B cell (primary cell): ENCODE results near the gene CASK. TPM values are rescaled to one million over a fixed set of nuclear protein-coding genes. Genes with fewer than 3 reads are reported as not detected.

Experiments used
- ATAC-seq: fragments of 200-7000 bp; cut with Tn5 transposase; one replicate; pipeline ENCODE4 v1.10.0; 2021; ENCODE audit warnings: low read depth, mild to moderate bottlenecking, moderate number of reproducible peaks, moderate library complexity
- CTCF ChIA-PET: fragments of 350-600 bp; sonication (Branson Sonifier 250); formaldehyde crosslinking; loops from one replicate; lab custom pipeline; 2021; ENCODE audit warnings: antibody characterized with exemption, inconsistent platforms; lab: Charles Lee
- POLR2A ChIA-PET: fragments of 350-600 bp; sonication (Branson Sonifier 250); formaldehyde crosslinking; loops from one replicate; lab custom pipeline; 2021; ENCODE audit warnings: antibody characterized with exemption; lab: Charles Lee
- DNase-seq: peaks from one replicate; pipeline ENCODE4 v3.0.0; 2013
- H2AFZ ChIP-seq: 2 replicates; pipeline ENCODE4 v1.6.1; 2012; ENCODE audit warnings: mild to moderate bottlenecking, low read depth, low read length; ENCODE audit not compliant: insufficient read depth, poor library complexity, severe bottlenecking
- H3K27ac ChIP-seq, 2 donors: 1 replicate in 1 of 2; 2 replicates in 1 of 2; pipeline ENCODE4 v1.5.1; 2012 to 2013; ENCODE audit warnings: low read length in 2 of 2, mild to moderate bottlenecking in 2 of 2, moderate library complexity in 1 of 2
- H3K27me3 ChIP-seq, 4 experiments: fragments of 200-600 bp in 1 of 4; sonication (generic) in 1 of 4; replicated peaks in 1 of 4; 1 replicate in 2 of 4; 2 replicates in 2 of 4; pipeline versions ENCODE4 v1.6.1 to v1.7.0; 2013 to 2016; ENCODE audit warnings: low read length in 3 of 4, mild to moderate bottlenecking in 2 of 4, mixed read lengths in 1 of 4, moderate library complexity in 1 of 4; ENCODE audit not compliant: insufficient read depth in 4 of 4, control insufficient read depth in 3 of 4; ENCODE audit errors: control extremely low read depth in 1 of 4
- H3K36me3 ChIP-seq, 2 experiments: replicated peaks in 1 of 2; 1 replicate in 1 of 2; 2 replicates in 1 of 2; pipeline versions ENCODE4 v1.6.1 to v1.7.1; 2013; ENCODE audit warnings: low read length in 1 of 2; ENCODE audit not compliant: insufficient read depth in 2 of 2, control insufficient read depth in 1 of 2; ENCODE audit errors: control extremely low read depth in 1 of 2, extremely low read depth in 1 of 2
- H3K4me1 ChIP-seq, 2 donors: fragments of 200-600 bp in 1 of 2; sonication (generic) in 1 of 2; 1 replicate in 1 of 2; 2 replicates in 1 of 2; pipeline versions ENCODE4 v1.5.1 to v1.6.1; 2013 to 2017; ENCODE audit warnings: low read length in 2 of 2; ENCODE audit not compliant: control insufficient read depth in 2 of 2, insufficient read depth in 2 of 2
- H3K4me2 ChIP-seq: replicated peaks from 2 replicates; pipeline ENCODE3; 2012; ENCODE audit warnings: mild to moderate bottlenecking, low read depth, low read length; ENCODE audit not compliant: poor library complexity, severe bottlenecking
- H3K4me3 ChIP-seq, 5 experiments: fragments of 200-600 bp in 1 of 5; sonication (generic) in 1 of 5; 1 replicate in 3 of 5; 2 replicates in 2 of 5; pipeline versions ENCODE4 v1.5.1 to v1.7.0; 2011 to 2016; ENCODE audit warnings: low read length in 4 of 5, mild to moderate bottlenecking in 4 of 5, low read depth in 2 of 5, control low read depth in 1 of 5, moderate library complexity in 1 of 5; ENCODE audit not compliant: insufficient read depth in 1 of 5; ENCODE audit errors: control extremely low read depth in 1 of 5, extremely low read depth in 1 of 5
- H3K79me2 ChIP-seq: fragments of 200-600 bp; sonication (generic); one replicate; pipeline ENCODE4 v1.6.0; 2016; ENCODE audit warnings: low read length; ENCODE audit not compliant: control insufficient read depth, insufficient read depth
- H3K9ac ChIP-seq: fragments of 200-600 bp; sonication (generic); 2 replicates; pipeline ENCODE4 v1.6.1; 2017; ENCODE audit warnings: mild to moderate bottlenecking, low read length, moderate library complexity
- H3K9me3 ChIP-seq, 3 donors: one replicate each; pipeline versions ENCODE4 v1.6.1 to v1.7.1; 2013; ENCODE audit warnings: low read length in 2 of 3; ENCODE audit not compliant: control insufficient read depth in 2 of 3, insufficient read depth in 1 of 3; ENCODE audit errors: control extremely low read depth in 1 of 3
- H4K20me1 ChIP-seq: 2 replicates; pipeline ENCODE4 v1.6.0; 2012; ENCODE audit warnings: mild to moderate bottlenecking, low read length; ENCODE audit not compliant: insufficient read depth, control insufficient read depth, poor library complexity, severe bottlenecking
- H3K27ac Mint-ChIP-seq: one replicate; pipeline ENCODE4 v1.8.0; 2021; ENCODE audit warnings: mixed read lengths
- H3K27me3 Mint-ChIP-seq: one replicate; pipeline ENCODE4 v1.8.0; 2021; ENCODE audit warnings: mixed read lengths
- H3K4me1 Mint-ChIP-seq: one replicate; pipeline ENCODE4 v1.8.0; 2021; ENCODE audit warnings: mixed read lengths
- H3K4me3 Mint-ChIP-seq: one replicate; pipeline ENCODE4 v1.8.0; 2021; ENCODE audit warnings: mixed read lengths
- H3K9me3 Mint-ChIP-seq: one replicate; pipeline ENCODE4 v1.8.0; 2022; ENCODE audit warnings: mixed read lengths; ENCODE audit not compliant: insufficient read depth
- EZH2 ChIP-seq: IDR thresholded peaks from 2 replicates; pipeline ENCODE4 v1.6.1; 2012; ENCODE audit warnings: borderline replicate concordance, low read depth, mild to moderate bottlenecking, moderate library complexity, low read length; ENCODE audit not compliant: insufficient read depth, poor library complexity, severe bottlenecking
- WGBS: methylation state at CpG from one replicate; pipeline ENCODE4 v1.1.5; 2013; ENCODE audit warnings: missing lambda C conversion rate; ENCODE audit not compliant: insufficient coverage; 5-methylcytosine and 5-hydroxymethylcytosine counted together
- intact Hi-C: fragments of 100-400 bp; cut with micrococcal nuclease; formaldehyde crosslinking; loops from one replicate; pipeline ENCODE4 v1.10.0; 2022
- polyA plus RNA-seq: library from polyadenylated mRNA; depleted of rRNA; stranded (reverse); fragments of >200 nt; gene quantifications from 2 replicates; pipeline ENCODE4 v1.2.3, GENCODE V29; 2012
- total RNA-seq, 2 donors: library from RNA; stranded (reverse); fragments of 120-200 nt in 1 of 2; gene quantifications; 1 replicate in 1 of 2; 2 replicates in 1 of 2; pipeline versions ENCODE4 v1.2.3 to v1.2.4, GENCODE V29; 2013 to 2022
- TF ChIP-seq, protein P1 (sequence below): fragments of 200-600 bp; IDR thresholded peaks from one replicate; pipeline ENCODE4 v1.8.0; 2022; ENCODE audit warnings: antibody characterized with exemption, mild to moderate bottlenecking

Gene CASK
- total and polyA plus RNA-seq, 2 donors (not counting 1 experiment from before 2014, with no cell fraction given) = 14.2 to 50.4 TPM

- Mint-ChIP-seq H3K4me1 (peaks cover 10% of the 10 kb centered on the region), H3K27ac (no peak overlapping the region), H3K27me3 (no peaks in the 10 kb centered on the region), H3K9me3 (no peaks in the 10 kb centered on the region), H3K4me3 (no peak overlapping the region)
- Histone ChIP-seq H3K4me1 (peaks cover 0 to 4% of the 10 kb centered on the region in 2 donors), H3K27me3 (no peaks in the 10 kb centered on the region), H3K9ac (no peak overlapping the region), H4K20me1 (no peaks in the 10 kb centered on the region), H3K36me3 (no peaks in the 10 kb centered on the region), H3K27ac (no peak overlapping the region), H3K4me3 (no peak overlapping the region), H2AFZ (no peak overlapping the region), H3K4me2 (no peak overlapping the region), H3K79me2 (no peaks in the 10 kb centered on the region), H3K9me3 (no peaks in the 10 kb centered on the region)
- DNase-seq (no peak), ATAC-seq (no peak)
- ChIA-PET CTCF (interaction anchor here (0.7 kb wide), 1 partner anchor 193 kb away, joined by 4 read pairs; no protein-coding TSS in a partner anchor), POLR2A (no interaction called here)
- TF ChIP-seq, protein P1, sequence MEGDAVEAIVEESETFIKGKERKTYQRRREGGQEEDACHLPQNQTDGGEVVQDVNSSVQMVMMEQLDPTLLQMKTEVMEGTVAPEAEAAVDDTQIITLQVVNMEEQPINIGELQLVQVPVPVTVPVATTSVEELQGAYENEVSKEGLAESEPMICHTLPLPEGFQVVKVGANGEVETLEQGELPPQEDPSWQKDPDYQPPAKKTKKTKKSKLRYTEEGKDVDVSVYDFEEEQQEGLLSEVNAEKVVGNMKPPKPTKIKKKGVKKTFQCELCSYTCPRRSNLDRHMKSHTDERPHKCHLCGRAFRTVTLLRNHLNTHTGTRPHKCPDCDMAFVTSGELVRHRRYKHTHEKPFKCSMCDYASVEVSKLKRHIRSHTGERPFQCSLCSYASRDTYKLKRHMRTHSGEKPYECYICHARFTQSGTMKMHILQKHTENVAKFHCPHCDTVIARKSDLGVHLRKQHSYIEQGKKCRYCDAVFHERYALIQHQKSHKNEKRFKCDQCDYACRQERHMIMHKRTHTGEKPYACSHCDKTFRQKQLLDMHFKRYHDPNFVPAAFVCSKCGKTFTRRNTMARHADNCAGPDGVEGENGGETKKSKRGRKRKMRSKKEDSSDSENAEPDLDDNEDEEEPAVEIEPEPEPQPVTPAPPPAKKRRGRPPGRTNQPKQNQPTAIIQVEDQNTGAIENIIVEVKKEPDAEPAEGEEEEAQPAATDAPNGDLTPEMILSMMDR = no peak
- TF ChIP-seq EZH2 = no peak
- intact Hi-C loops = no loop called here
- WGBS = no CpG with 5 or more reads among the region's 4 CpGs
Measured at GRCh38 chrX:41512394-41512793, 411.0 kb downstream of the CASK start.

DNA sequence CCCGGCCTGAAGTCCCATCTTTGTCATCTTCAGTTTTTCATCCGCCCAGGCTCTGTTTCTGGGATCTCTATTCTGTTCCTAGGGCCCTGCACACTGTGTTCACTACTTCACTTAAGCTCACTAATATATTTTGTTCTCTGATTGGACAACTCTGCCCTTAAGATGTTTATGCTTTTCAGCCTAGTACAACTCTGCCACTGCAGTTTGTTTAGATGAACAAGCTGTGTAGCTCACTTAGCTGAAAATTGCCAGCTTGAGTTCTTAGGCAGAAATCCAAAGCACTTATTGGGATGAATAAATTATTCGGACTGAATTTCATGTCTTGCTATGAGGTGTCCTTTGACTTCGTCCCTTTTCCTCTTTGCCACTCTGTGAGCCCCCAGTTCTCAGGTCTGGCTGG is 415.4 kb downstream of the CASK start:
- POLR2A ChIA-PET = no interaction called here
- ATAC-seq (no peak), DNase-seq (no peak)
- Histone ChIP-seq H3K36me3 (no peaks in the 10 kb centered on the region), H3K79me2 (no peaks in the 10 kb centered on the region), H3K4me2 (no peak overlapping the region), H3K4me3 (no peak overlapping the region), H2AFZ (no peak overlapping the region), H3K9ac (no peak overlapping the region), H3K4me1 (peaks cover 0 to 4% of the 10 kb centered on the region in 2 donors), H3K27me3 (no peaks in the 10 kb centered on the region), H3K27ac (no peak overlapping the region), H4K20me1 (no peaks in the 10 kb centered on the region), H3K9me3 (no peaks in the 10 kb centered on the region)
- WGBS = 100% methylated on average over 2 of the region's 4 CpGs
- CTCF ChIA-PET = no interaction called here
- Mint-ChIP-seq H3K27me3 (no peaks in the 10 kb centered on the region), H3K9me3 (no peaks in the 10 kb centered on the region), H3K27ac (no peak overlapping the region), H3K4me1 (peaks cover 5% of the 10 kb centered on the region), H3K4me3 (no peak overlapping the region)
- intact Hi-C loops = no loop called here
- TF ChIP-seq, protein P1 = no peak
- TF ChIP-seq EZH2 = no peak
